Glutamatergic neuron (in vitro differentiated cells): ENCODE data around the gene STARD13. TPM values are rescaled to one million over a fixed set of nuclear protein-coding genes. Genes with fewer than 3 reads are reported as not detected.

Experiments used
- DNase-seq: peaks from one replicate; pipeline ENCODE4 v3.0.0; 2022
- H3K27ac Mint-ChIP-seq: one replicate; pipeline ENCODE4 v1.8.0; 2020; ENCODE audit warnings: mild to moderate bottlenecking, mixed read lengths, inconsistent platforms; ENCODE audit not compliant: unreplicated experiment
- H3K27me3 Mint-ChIP-seq: one replicate; pipeline ENCODE4 v1.8.0; 2020; ENCODE audit warnings: mild to moderate bottlenecking, moderate library complexity, mixed read lengths, inconsistent platforms; ENCODE audit not compliant: unreplicated experiment
- H3K36me3 Mint-ChIP-seq: one replicate; pipeline ENCODE4 v1.8.0; 2020; ENCODE audit warnings: mild to moderate bottlenecking, mixed read lengths, inconsistent platforms; ENCODE audit not compliant: unreplicated experiment
- H3K4me1 Mint-ChIP-seq: one replicate; pipeline ENCODE4 v1.8.0; 2020; ENCODE audit warnings: mild to moderate bottlenecking, low read depth, mixed read lengths, inconsistent platforms; ENCODE audit not compliant: unreplicated experiment
- H3K4me3 Mint-ChIP-seq: one replicate; pipeline ENCODE4 v1.8.0; 2020; ENCODE audit warnings: mild to moderate bottlenecking, mixed read lengths, inconsistent platforms; ENCODE audit not compliant: unreplicated experiment
- H3K9me3 Mint-ChIP-seq: one replicate; pipeline ENCODE4 v1.8.0; 2020; ENCODE audit warnings: mild to moderate bottlenecking, moderate library complexity, mixed read lengths, inconsistent platforms; ENCODE audit not compliant: unreplicated experiment
- total RNA-seq: library from RNA; stranded (reverse); fragmentation: NEBNext Ultra II Directional; extraction: Animal tissue kit (Norgen Biotek cat#: 25700); gene quantifications from one replicate; pipeline ENCODE4 v1.2.1, GENCODE V29; 2021; ENCODE audit not compliant: unreplicated experiment
- TF ChIP-seq, protein P1 (sequence below): fragments of 200-600 bp; sonication (generic); IDR thresholded peaks from one replicate; pipeline ENCODE4 v1.5.0; 2021; ENCODE audit not compliant: partially characterized antibody, unreplicated experiment

The STARD13 gene
- total RNA-seq, 1 donor from 2014 or later: 36.4 TPM

DNA sequence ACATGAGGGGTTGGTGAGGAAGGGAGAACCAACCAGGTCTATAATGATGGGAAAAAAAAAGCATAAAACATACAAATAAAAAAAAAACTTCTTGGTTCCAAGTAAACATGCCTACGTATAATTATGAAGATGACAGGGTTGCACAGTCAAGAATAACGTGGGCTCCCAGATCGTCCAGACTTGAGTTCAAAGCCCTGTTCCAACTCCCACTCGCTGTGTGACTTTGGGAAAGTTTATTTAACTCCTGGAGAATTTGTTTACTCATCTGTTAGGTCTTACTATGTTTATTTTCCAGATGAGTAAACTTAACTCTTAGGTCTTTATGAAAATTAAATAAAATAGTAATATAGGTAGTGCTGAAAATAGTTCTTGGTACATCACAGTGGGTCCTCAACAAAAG, 13.8 kb downstream of the STARD13 start:
- Mint-ChIP-seq H3K4me1 (peaks cover 6% of the 10 kb centered on the region), H3K9me3 (no peaks in the 10 kb centered on the region), H3K4me3 (no peak overlapping the region), H3K36me3 (no peaks in the 10 kb centered on the region), H3K27me3 (no peaks in the 10 kb centered on the region), H3K27ac (no peak overlapping the region)
- DNase-seq: no peak
- TF ChIP-seq, protein P1, sequence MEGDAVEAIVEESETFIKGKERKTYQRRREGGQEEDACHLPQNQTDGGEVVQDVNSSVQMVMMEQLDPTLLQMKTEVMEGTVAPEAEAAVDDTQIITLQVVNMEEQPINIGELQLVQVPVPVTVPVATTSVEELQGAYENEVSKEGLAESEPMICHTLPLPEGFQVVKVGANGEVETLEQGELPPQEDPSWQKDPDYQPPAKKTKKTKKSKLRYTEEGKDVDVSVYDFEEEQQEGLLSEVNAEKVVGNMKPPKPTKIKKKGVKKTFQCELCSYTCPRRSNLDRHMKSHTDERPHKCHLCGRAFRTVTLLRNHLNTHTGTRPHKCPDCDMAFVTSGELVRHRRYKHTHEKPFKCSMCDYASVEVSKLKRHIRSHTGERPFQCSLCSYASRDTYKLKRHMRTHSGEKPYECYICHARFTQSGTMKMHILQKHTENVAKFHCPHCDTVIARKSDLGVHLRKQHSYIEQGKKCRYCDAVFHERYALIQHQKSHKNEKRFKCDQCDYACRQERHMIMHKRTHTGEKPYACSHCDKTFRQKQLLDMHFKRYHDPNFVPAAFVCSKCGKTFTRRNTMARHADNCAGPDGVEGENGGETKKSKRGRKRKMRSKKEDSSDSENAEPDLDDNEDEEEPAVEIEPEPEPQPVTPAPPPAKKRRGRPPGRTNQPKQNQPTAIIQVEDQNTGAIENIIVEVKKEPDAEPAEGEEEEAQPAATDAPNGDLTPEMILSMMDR: no peak

DNA sequence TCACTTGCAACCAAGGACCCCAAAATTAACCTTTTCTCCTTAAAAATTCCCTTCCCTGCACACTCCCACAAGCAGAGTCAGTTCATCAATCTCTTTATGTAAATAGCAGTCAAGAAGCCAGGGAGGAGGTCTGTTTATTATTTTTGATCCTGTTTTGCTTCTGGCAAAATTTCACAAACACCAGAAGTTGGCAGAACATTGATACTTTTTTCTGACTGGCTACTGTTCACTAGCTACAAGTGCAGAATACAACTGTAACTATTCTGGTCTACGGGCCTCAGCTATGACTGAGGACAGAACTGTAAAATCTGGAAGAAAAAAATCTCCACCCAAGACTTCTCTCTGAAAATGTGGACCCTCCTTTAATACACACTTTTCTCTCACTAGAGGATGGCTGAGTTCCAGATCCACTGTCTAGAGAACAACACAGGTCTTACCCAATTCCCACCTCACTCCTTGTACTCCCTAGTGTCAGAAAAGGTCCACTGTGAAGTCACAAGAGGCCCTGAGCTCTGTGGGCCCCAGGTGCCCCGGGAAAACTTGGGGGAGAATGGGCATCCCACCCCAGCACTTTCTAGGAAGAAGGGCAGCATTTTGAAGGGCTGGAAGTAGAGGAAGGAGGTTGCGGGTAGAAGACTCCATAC, 14.5 kb downstream of the STARD13 start:
- no peak overlapping the region for H3K4me3 Mint-ChIP-seq
- H3K9me3 Mint-ChIP-seq: no peaks in the 10 kb centered on the region
- H3K4me1 Mint-ChIP-seq: peaks cover 6% of the 10 kb centered on the region
- H3K27me3 Mint-ChIP-seq: no peaks in the 10 kb centered on the region
- no peaks in the 10 kb centered on the region for H3K36me3 Mint-ChIP-seq
- no peak for DNase-seq
- TF ChIP-seq, protein P1: no peak
- H3K27ac Mint-ChIP-seq: no peak overlapping the region

DNA sequence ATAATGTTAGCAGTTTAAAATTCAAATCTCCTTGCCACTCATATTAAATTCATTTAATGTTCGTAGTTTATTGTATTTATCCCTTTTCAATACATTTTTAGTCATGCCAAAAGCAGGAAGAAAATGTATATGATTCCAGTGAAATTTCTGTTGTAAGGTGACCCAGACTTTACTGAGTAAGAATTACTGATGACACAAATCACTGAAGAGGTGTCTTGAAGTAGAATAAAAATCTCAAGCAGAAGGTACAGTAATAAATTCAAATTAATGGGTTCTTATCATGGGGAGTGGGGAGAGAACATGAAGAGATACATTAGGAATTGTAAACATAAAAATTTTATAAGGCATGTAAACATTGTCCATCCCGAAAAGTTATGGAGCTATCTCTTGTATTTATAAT, 19.9 kb downstream of the STARD13 start:
- Mint-ChIP-seq H3K27me3 (peaks cover 2% of the 10 kb centered on the region), H3K9me3 (no peaks in the 10 kb centered on the region), H3K27ac (no peak overlapping the region), H3K4me1 (peaks cover 19% of the 10 kb centered on the region), H3K4me3 (no peak overlapping the region), H3K36me3 (no peaks in the 10 kb centered on the region)
- DNase-seq: no peak
- TF ChIP-seq, protein P1: no peak

DNA sequence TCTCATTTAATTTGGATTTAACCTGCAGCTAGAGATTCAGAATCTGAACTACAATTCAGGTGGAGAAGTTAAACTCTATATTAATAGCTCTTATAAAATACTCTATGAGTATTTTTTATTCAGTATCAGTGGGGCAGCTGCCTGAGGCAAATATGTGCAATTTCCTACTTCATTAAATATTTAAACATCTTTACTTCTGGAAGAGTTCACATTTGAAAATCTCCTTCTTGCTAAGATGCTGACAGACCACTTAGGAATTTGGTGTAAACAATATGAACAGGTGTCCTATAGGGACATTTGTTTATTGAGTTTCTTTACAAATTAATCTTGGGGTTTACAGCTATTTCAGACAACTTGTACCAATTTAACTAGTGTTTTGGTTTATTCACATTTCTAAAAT, 20.4 kb downstream of the STARD13 start:
- TF ChIP-seq, protein P1: no peak
- Mint-ChIP-seq H3K4me3 (no peak overlapping the region), H3K36me3 (no peaks in the 10 kb centered on the region), H3K27me3 (peaks cover 2% of the 10 kb centered on the region), H3K27ac (no peak overlapping the region), H3K9me3 (no peaks in the 10 kb centered on the region), H3K4me1 (peaks cover 21% of the 10 kb centered on the region)
- DNase-seq: no peak

DNA sequence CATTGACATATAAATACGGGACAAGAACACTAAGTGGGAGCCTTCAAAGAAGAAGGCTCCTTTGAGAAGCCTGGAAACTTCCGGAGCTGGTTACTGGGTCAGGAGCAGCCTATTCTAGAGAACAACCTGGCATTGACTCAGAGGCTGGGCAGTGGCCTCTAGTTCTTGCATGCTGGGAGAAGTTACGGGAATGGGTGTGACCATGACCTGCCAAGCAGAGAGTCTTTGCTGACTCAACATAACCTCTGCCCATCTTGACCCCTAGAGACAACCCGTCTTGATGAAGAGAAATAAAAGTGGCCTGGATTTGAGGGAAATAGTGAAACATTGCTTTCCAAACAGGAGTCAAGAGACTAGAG, 21.0 kb downstream of the STARD13 start:
- Mint-ChIP-seq H3K36me3 (no peaks in the 10 kb centered on the region), H3K27ac (no peak overlapping the region), H3K27me3 (peaks cover 2% of the 10 kb centered on the region), H3K4me1 (peaks cover 23% of the 10 kb centered on the region), H3K4me3 (no peak overlapping the region), H3K9me3 (no peaks in the 10 kb centered on the region)
- DNase-seq: no peak
- TF ChIP-seq, protein P1: no peak
